Esophagus squamous epithelium (tissue), 5 donors: ENCODE measurements around the gene KIF5C. TPM values are rescaled to one million over a fixed set of nuclear protein-coding genes. Genes with fewer than 3 reads are reported as not detected.

Source experiments
- DNase-seq: peaks from one replicate; lab custom pipeline; 2025; lab: John Stamatoyannopoulos, UW
- H3K27ac ChIP-seq, 4 donors: fragments of 200-600 bp; sonication (generic); one replicate each; pipeline ENCODE4 v1.5.1; 2016 to 2019; ENCODE audit warnings: mild to moderate bottlenecking in 1 of 4
- H3K27me3 ChIP-seq, 4 donors: fragments of 200-600 bp; sonication (generic); 1 replicate in 3 of 4; 2 replicates in 1 of 4; pipeline versions ENCODE4 v1.5.1 to v1.6.0; 2017 to 2021; ENCODE audit warnings: antibody characterized with exemption in 1 of 4
- H3K36me3 ChIP-seq, 3 donors: fragments of 200-600 bp; sonication (generic); one replicate each; pipeline ENCODE4 v1.5.1; 2016 to 2019
- H3K4me1 ChIP-seq, 3 donors: fragments of 200-600 bp; sonication (generic); one replicate each; pipeline ENCODE4 v1.5.1; 2017 to 2019
- H3K4me3 ChIP-seq, 4 donors: fragments of 200-600 bp; sonication (generic); 1 replicate in 3 of 4; 2 replicates in 1 of 4; pipeline ENCODE4 v1.5.1; 2016 to 2019; ENCODE audit warnings: mild to moderate bottlenecking in 2 of 4, moderate library complexity in 1 of 4
- H3K9me3 ChIP-seq, 3 donors: fragments of 200-600 bp; sonication (generic); one replicate each; pipeline ENCODE4 v1.5.1; 2016 to 2019
- CTCF ChIP-seq, 6 experiments: fragments of 450-650 bp in 4 of 6; fragments of 200-600 bp in 2 of 6; sonication (generic) in 2 of 6; IDR thresholded peaks; one replicate each; pipeline ENCODE4 v1.5.1; 2016 to 2019; ENCODE audit warnings: antibody characterized with exemption in 6 of 6, mild to moderate bottlenecking in 4 of 6, moderate library complexity in 4 of 6
- POLR2A ChIP-seq, 4 donors: fragments of 450-650 bp; IDR thresholded peaks; one replicate each; pipeline ENCODE4 v1.6.1; 2017; ENCODE audit warnings: antibody characterized with exemption in 4 of 4, mild to moderate bottlenecking in 4 of 4, moderate library complexity in 3 of 4
- WGBS, 2 donors: methylation state at CpG; one replicate each; pipeline ENCODE4 v1.1.5; 2018; 5-methylcytosine and 5-hydroxymethylcytosine counted together
- intact Hi-C: fragments of 100-400 bp; cut with DNase I; formaldehyde crosslinking; loops from one replicate; pipeline ENCODE4 v1.15.0; 2022
- total RNA-seq, 4 donors: library from RNA; depleted of rRNA; stranded (reverse); fragments of >200 nt; gene quantifications; one replicate each; pipeline ENCODE4 v1.1.0, GENCODE V29; 2016
- donor health status: DM: yes; HTN: yes; CAD: no.

Gene KIF5C
- total RNA-seq, 4 donors from 2014 or later: 0.09 to 2.3 (median 0.41) TPM; not detected in 1

GRCh38 chr2:149015926-149016563 is 141.0 kb downstream of the KIF5C start:
- DNase-seq: no peak
- Histone ChIP-seq H3K9me3 (no peaks in the 10 kb centered on the region), H3K4me3 (no peak overlapping the region), H3K36me3 (no peaks in the 10 kb centered on the region), H3K27ac (no peak overlapping the region), H3K27me3 (peaks cover 0 to 35% (median 0%) of the 10 kb centered on the region in 4 donors), H3K4me1 (peaks cover 0 to 27% (median 7%) of the 10 kb centered on the region in 3 donors)
- no peak for TF ChIP-seq POLR2A (IDR thresholded peaks at IDR 0.05)
- TF ChIP-seq CTCF (IDR thresholded peaks at IDR 0.05): no peak
- intact Hi-C loops: loop anchor here (5.0 kb wide), 1 partner anchor 541 kb away; no protein-coding TSS in a partner anchor
- WGBS, 2 donors: 78 to 88% methylated on average over 4 of the region's 4 CpGs

GRCh38 chr2:149017116-149017985 is 142.3 kb downstream of the KIF5C start:
- DNase-seq: no peak
- TF ChIP-seq CTCF (IDR thresholded peaks at IDR 0.05) (peak; percentile 64 to 88 (median 84)), POLR2A (IDR thresholded peaks at IDR 0.05) (no peak)
- intact Hi-C loops: loop anchor here (5.0 kb wide), 1 partner anchor 540 kb away; no protein-coding TSS in a partner anchor
- H3K4me3 ChIP-seq: no peak overlapping the region
- H3K27ac ChIP-seq: no peak overlapping the region
- peaks cover 0 to 27% (median 7%) of the 10 kb centered on the region in 3 donors for H3K4me1 ChIP-seq
- 45 to 47% methylated on average over 14 of the region's 14 CpGs for WGBS, 2 donors
- peaks cover 0 to 31% (median 0%) of the 10 kb centered on the region in 4 donors for H3K27me3 ChIP-seq
- H3K9me3 ChIP-seq: no peaks in the 10 kb centered on the region
- no peaks in the 10 kb centered on the region for H3K36me3 ChIP-seq

- intact Hi-C loops: loop anchor here (5.0 kb wide), 1 partner anchor 538 kb away; no protein-coding TSS in a partner anchor
- Histone ChIP-seq H3K9me3 (no peaks in the 10 kb centered on the region), H3K27me3 (peaks cover 0 to 38% (median 0%) of the 10 kb centered on the region in 4 donors), H3K27ac (no peak overlapping the region), H3K4me1 (peaks cover 0 to 27% (median 7%) of the 10 kb centered on the region in 3 donors), H3K36me3 (no peaks in the 10 kb centered on the region), H3K4me3 (no peak overlapping the region)
- 41 to 52% methylated on average over 3 of the region's 3 CpGs for WGBS, 2 donors
- no peak for TF ChIP-seq CTCF (IDR thresholded peaks at IDR 0.05)
- no peak for TF ChIP-seq POLR2A (IDR thresholded peaks at IDR 0.05)
- DNase-seq: no peak
Measured at GRCh38 chr2:149018981-149019380, 144.0 kb downstream of the KIF5C start.

- H3K27ac ChIP-seq: no peak overlapping the region
- TF ChIP-seq POLR2A (IDR thresholded peaks at IDR 0.05) (no peak), CTCF (IDR thresholded peaks at IDR 0.05) (no peak)
Measured at GRCh38 chr2:149019768-149020167, 144.7 kb downstream of the KIF5C start.

More at GRCh38 chr2:149019768-149020167, 144.7 kb downstream of the KIF5C start:
- Histone ChIP-seq H3K9me3 (no peaks in the 10 kb centered on the region), H3K27me3 (peaks cover 0 to 38% (median 0%) of the 10 kb centered on the region in 4 donors), H3K36me3 (no peaks in the 10 kb centered on the region), H3K4me1 (peaks cover 0 to 27% (median 7%) of the 10 kb centered on the region in 3 donors), H3K4me3 (no peak overlapping the region)
- WGBS, 2 donors: 21 to 25% methylated on average over 2 of the region's 2 CpGs
- intact Hi-C loops: loop anchor here (5.0 kb wide), 1 partner anchor 538 kb away; no protein-coding TSS in a partner anchor
- DNase-seq: no peak
